NCI-H82 (cell line): ENCODE results near the gene SFT2D2.
"Not testable (repeated sequence)": the region's sequence is repeated elsewhere in the genome, so short reads cannot be mapped to it uniquely, and the experiment has no call there.

Experiments used
- DNase-seq: peaks from one replicate; lab custom pipeline; 2025; lab: John Stamatoyannopoulos, UW

Gene SFT2D2

GRCh38 chr1:168225476-168226190 is at the start of gene SFT2D2:
TSS of gene SFT2D2 (plus strand) at chr1:168226004. CDS start at chr1:168226080, 76 bp downstream.
- peak; percentile 91 for DNase-seq

GRCh38 chr1:168178227-168178637 is 47.6 kb upstream of the SFT2D2 start:
- DNase-seq = no peak

- peak; percentile 99 for DNase-seq
Observed at GRCh38 chr1:168178638-168179437, 47.0 kb upstream of the SFT2D2 start, which contains the start of gene TIPRL. TSS of gene TIPRL (plus strand) at chr1:168178962. CDS start at chr1:168179078, 116 bp downstream.

DNA sequence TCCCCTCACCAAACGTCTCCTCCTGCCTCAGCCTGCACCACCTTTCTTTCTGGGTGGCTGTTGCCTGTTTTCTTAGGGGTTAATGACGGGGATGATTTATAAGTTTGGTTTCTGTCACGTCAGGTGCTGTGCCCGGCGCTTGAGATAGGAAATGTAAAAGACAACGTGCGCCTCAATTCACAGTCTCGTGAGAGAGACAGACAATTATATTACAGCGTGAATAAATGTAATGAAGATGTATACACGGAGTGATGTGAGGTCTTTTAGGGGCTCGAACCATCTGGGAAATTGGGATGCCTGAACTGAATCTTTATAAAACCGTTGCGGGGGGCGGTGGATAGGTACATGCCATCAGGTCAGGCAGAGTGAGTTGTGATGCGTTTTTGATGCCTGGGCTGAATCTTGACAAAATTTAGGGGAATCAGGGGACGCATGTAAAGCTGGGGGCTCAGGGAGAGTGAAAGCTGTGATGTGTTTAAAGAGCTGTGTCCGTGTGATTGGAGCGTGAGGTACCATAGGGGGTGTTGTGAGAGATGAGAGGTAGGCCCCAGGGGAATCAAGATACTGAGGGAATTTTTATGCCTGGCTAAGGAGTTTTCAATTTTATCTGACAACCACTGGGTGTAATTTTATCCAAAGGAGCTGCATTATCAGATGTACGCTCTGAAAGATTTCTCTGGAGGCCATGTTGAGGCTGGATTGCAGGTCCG is 46.2 kb upstream of the SFT2D2 start:
- peak; percentile 57 for DNase-seq

- peak; percentile 56 for DNase-seq
Observed at GRCh38 chr1:168180148-168180524, 45.7 kb upstream of the SFT2D2 start.

- DNase-seq = not testable (repeated sequence)
Observed at GRCh38 chr1:168181063-168181720, 44.6 kb upstream of the SFT2D2 start.

DNA sequence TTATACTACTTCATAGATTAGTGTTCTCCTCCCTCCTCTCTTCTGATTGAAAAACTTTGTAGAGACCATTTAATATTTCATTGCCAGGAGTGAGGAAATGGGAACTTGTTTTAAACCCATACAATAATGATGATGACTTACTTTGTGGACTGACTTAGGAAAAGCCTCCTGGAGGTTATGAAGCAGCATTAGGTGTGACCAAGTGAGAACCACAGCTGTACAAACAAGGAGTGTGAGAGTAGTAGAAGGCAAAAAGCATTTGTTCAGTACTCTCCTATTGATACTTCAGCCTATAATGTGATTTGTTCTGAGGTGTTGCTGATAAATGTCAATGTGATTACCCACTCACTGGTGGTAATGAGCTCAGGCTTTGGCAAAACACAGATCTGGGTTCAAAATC is 38.6 kb upstream of the SFT2D2 start:
- no peak for DNase-seq

DNA sequence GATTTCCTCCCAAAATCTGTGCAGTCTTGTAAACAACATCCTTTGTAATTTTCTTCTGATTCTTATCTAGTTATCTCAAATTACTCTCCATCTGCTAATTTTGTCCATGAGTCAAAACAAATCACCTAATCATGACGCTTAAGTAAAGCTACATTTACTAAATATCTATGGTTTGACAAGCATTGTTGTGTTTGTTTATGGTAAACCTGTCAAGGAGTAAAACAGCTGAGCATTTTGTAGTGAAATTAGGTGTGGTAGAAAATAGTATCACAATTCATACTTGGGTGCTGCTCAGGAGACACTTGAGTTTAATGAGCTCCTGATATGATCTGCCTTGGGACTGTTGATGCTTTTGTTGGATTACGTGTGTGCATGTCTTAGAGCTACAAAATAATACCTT is 35.4 kb upstream of the SFT2D2 start:
- no peak for DNase-seq

DNA sequence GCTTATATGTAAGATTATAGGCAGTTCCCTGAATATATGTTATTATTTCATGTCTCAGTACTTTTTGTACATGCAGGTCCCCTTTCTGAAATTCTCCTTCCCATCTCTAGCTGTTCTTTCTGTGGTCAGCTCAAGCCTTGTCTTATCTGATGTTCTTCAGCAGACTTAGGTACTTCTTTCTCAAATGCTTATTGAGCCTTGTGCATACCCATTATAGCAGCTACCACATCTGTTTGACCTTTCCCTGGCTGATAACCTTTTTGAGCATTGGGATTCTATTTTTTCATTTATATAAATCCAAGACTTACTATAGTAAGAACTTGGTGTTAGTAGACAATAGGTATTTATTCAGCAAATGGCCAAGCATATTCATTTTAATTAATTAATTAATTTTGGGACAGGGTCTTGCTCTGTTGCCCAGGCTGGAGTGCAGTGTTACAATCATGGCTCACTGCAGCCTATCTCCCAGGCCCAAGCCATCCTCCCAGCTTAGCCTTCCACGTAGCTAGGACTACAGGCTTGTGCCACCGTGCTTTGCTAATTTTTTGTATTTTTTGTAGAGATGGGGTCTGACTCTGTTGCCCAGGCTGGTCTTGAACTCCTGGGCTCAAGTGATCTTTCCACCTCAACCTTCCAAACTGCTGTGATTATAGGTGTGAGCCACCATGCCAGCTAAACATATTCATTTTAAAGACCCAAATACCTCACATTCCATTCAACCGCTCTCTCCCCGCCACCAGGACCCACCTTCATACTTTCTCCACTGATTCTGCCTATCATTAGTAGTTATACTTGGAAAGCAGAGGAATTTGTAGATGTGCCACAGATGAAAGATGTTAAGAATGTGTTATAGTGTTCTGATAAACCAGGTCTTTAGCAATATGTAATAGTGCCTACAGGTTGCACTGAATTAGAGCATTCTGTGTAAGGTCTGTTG is 30.3 kb upstream of the SFT2D2 start:
- DNase-seq = no peak

GRCh38 chr1:168199056-168199455 is 26.7 kb upstream of the SFT2D2 start:
- DNase-seq = no peak

- no peak for DNase-seq
Observed at GRCh38 chr1:168202941-168203654, 22.7 kb upstream of the SFT2D2 start.

DNA sequence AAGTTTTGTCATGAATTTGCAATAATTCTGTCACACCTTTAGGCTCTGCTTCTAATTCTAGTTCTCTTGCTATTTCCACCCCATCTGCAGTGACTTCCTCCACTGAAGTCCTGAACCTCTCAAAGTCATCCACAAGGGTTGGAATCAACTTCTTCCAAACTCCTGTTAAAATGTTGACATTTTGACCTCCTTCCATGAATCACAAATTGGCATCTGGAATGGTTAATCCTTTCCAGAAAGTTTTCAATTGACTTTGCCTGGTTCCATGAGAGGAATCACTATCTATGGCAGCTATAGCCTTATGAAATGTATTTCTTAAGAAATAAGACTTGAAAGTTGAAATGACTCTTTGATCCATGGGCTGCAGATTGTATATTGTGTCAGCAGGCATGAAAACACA is 19.7 kb upstream of the SFT2D2 start:
- no peak for DNase-seq

GRCh38 chr1:168207673-168208072 is 18.1 kb upstream of the SFT2D2 start:
- not testable (repeated sequence) for DNase-seq

DNA sequence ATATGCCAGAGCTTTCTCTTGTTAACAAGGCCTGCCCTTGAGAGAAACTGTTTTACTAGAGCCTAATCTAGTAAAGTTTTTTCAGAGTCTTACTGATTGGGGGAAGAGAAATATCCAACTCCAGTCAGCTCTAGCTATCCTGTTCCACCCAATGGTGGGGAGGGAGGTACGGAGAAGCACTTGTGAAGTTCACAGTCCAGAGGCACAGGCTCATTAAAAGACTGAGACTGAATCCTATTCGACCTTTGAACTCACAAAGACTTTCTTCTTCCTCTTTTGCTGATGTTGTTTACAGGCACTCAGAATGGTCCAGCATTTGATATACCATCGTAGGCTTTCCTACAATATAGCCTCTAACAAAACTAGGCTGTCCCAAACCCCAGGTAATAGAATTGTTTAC is 15.5 kb upstream of the SFT2D2 start:
- DNase-seq = no peak

DNA sequence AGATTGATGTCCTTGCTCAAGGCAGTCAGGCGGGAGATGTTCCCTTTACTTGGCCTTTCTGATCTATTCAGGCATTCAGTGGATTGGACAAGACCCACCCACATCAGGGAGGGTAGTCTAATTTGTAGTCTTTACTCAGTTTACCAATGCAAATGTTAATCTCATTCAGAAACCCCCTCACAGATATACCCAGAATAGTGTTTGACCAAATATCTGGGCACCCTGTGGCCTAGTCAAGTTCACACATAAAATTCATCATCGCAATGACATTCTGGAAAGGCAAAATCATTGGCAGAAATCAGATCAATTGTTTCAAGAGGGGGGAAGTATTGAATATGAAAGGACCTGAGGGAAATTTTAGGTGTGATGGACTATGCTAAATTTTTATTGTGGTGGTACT is 12.5 kb upstream of the SFT2D2 start:
- no peak for DNase-seq

DNA sequence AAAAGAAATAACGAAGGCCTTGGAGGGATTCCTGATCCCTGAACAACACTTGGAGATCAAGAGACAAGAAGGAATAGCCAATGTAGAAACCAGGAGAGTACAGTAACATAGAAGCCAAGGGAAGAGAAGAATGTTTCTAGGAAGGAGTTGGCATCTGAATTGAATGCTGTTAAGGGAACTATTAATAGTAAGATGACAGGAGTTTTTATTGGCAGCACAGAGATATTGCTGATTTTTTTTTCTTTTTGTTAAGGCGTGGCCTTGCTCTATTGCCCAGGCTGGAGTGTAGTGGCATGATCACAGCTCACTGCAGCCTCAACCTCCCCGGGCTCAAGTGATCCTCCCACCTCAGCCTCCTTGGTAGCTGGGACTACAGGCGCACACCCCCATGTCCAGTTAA is 9.6 kb upstream of the SFT2D2 start:
- no peak for DNase-seq

- no peak for DNase-seq
Observed at GRCh38 chr1:168217664-168218063, 8.1 kb upstream of the SFT2D2 start.

- DNase-seq = peak; percentile 56
Observed at GRCh38 chr1:168218658-168219057, 7.1 kb upstream of the SFT2D2 start.

DNA sequence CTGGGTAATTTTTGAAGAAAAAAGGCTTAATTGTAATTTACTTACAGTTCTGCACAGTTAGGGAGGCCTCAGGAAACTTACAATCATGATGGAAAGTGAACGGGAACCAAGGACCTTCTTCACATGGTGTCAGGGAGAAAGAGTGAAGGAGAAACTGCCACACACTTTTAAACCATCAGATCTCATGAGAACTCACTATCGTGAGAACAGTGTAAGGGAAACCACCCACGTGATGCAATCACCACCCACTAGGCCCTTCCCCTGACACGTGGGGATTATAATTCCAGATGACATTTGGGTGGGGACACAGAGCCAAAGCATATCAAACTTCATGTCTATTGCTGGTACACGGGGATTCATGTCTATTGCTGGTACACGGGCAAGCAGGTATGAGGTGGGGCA is 5.3 kb upstream of the SFT2D2 start:
- no peak for DNase-seq

GRCh38 chr1:168221275-168221674 is 4.5 kb upstream of the SFT2D2 start:
- no peak for DNase-seq
